HG03060 (cell line): ENCODE data around the gene C3orf85.

Experiments used
- ATAC-seq: cut with Tn5 transposase; IDR thresholded peaks from one replicate; pipeline ENCODE4 v1.9.1; 2021; ENCODE audit warnings: low read depth, moderate number of reproducible peaks; ENCODE audit not compliant: unreplicated experiment

C3orf85 gene

GRCh38 chr3:109149078-109149477 lies 12.6 kb downstream of the C3orf85 start:
- ATAC-seq, result no peak

- no peak for ATAC-seq
Observed at GRCh38 chr3:109152320-109152719, 15.8 kb downstream of the C3orf85 start.

GRCh38 chr3:109154979-109155378 lies 18.5 kb downstream of the C3orf85 start:
- no peak for ATAC-seq

GRCh38 chr3:109155828-109156227 lies 19.3 kb downstream of the C3orf85 start:
- no peak for ATAC-seq

GRCh38 chr3:109161487-109162123 lies 25.1 kb downstream of the C3orf85 start:
- ATAC-seq, result no peak

GRCh38 chr3:109165905-109166304 lies 29.4 kb downstream of the C3orf85 start:
- no peak for ATAC-seq

GRCh38 chr3:109171479-109171878 lies 35.0 kb downstream of the C3orf85 start:
- no peak for ATAC-seq

GRCh38 chr3:109175411-109175810 lies 38.9 kb downstream of the C3orf85 start:
- ATAC-seq, result no peak

GRCh38 chr3:109176726-109177125 lies 40.2 kb downstream of the C3orf85 start:
- ATAC-seq, result no peak

- ATAC-seq, result no peak
Observed at GRCh38 chr3:109177908-109178307, 41.4 kb downstream of the C3orf85 start.

GRCh38 chr3:109178708-109179107 lies 42.2 kb downstream of the C3orf85 start:
- ATAC-seq, result no peak

- ATAC-seq, result no peak
Observed at GRCh38 chr3:109184726-109185125, 48.2 kb downstream of the C3orf85 start.

GRCh38 chr3:109187390-109187789 lies 50.9 kb downstream of the C3orf85 start:
- ATAC-seq, result no peak

- no peak for ATAC-seq
Observed at GRCh38 chr3:109188741-109189140, 52.2 kb downstream of the C3orf85 start.

GRCh38 chr3:109191421-109191820 lies 54.9 kb downstream of the C3orf85 start:
- ATAC-seq, result no peak

GRCh38 chr3:109195815-109196214 lies 59.3 kb downstream of the C3orf85 start:
- no peak for ATAC-seq
